ENCODE measurements around the gene MAPK6.

The MAPK6 gene

DNA sequence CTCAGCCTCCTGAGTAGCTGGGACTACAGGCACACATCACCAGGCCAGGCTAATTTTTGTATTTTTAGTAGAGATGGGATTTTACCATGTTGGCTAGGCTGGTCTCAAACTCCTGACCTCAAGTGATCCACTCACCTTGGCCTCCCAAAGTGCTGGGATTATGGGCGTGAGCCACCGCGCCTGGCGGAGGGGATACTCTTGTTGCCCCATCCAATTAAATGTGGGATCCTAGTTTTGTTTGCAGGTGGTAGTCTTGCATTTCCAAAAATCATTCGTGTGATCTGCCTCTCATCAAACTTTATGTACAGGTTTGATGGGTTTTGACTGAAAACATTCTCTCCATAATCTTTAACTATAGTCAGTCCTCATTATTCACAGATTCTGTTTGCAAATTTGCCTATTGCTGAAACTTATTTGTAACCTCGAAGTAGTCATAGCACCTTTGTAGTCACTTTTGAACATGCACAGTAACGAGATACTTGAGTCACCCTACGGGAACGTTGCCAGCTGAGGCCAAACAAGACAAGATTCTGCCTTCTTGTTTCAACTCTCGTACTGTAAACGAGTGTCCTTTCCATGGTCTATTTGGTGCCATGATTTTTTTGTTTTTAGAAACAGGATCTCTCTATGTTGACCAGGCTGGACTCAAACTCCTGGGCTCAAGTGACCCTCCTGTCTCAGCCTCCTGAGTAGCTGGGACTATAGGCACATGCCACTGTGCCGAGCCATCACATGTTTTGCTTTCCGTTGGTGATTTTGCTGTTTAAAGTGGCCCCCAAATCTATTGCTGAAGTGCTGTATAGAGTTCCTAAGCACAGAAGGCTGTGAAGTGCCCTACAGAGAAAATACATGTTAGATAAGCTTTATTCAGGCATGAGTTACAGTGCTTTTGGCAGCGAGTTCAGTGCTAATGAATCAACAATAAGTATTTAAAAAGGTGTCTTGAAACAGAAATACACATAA lies 8.1 kb upstream of the MAPK6 start:
- peak; percentile 71 for DNase-seq

DNA sequence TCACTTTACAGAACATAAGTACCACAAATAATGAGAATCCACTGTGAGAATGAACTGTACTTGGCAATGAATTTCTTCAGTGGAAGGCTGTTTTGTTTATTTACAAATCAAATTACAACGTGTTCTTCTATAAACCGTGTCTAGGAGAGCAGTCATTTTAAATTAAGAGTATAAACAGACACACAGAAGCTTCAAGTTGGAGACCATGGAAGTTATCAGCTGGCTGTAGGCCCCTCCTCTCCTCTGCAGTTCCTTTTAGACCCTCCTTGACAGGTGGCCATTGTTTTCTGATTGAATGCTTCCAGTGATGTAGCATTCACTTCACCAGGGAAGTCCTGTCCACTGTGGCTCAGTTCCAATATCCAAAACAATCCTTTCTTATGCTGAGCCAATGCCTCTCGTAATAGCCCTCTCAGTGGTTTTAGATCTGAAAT lies 7.3 kb upstream of the MAPK6 start:
- peak; percentile 28 for DNase-seq

DNA sequence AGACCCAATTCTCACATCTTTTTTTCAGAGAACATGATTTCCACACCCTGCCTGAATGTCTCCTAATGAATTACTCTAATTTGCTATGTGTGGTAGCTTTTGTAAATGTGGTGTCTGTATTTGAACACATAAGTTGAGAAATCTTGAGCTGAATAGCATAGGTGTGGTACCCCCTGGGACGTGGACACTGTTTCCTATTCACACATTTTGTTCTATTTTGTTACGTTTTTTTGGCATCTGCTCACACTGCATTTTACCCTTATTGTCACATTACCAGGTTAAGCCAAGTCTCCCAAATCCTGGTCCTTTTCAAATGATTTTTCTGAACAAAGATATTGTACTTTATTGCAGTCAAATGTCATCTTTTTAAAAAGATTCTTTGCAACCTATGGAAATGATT lies 6.8 kb upstream of the MAPK6 start:
- DNase-seq, result no peak

DNA sequence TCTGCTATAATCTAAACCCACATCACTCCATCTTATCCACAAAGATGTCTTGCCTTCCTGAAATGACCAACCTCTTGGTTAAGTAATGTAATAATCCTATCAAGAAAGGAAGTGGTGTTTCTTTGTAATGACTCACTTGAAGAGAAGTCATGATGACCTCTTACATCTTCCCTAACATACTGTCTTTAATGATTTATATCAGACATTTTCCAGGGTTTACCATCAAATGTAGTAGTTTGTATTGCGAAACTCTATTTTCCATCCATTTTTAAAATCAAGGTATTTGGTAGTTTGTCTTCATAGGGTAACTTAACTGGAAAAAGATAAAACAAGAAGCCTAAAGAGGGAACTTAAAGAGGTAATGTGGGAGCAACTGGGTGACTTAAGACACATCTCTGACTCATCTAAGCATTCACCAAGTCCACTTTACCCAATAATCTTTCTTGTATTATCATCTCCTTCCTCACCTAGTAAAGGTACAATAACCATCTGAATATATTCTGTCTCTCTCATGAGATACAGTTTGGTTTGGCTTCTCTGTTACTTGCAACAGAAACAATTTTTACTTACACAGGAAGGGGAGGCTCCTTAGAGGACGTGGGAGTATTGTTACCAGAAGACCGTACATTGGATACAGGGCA lies 5.7 kb upstream of the MAPK6 start:
- no peak for DNase-seq

DNA sequence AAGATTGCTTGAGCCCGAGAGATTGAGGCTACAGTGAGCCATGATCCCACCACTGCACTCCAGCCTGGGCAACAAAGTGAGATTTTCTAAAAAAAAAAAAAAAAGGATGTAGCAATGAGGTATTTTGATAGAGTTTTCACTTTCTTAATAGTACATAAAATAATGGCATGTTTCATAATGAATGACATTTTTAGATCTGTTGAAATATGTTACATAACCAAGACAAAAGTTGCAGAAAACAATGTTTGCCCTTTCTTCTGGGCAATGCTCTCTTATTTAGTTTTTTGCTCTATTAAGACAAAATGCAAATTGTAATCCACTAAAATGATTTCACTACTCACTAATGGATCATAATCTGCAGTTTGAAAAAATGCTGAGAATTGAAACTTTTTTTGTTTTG lies 4.4 kb upstream of the MAPK6 start:
- DNase-seq, result no peak

DNA sequence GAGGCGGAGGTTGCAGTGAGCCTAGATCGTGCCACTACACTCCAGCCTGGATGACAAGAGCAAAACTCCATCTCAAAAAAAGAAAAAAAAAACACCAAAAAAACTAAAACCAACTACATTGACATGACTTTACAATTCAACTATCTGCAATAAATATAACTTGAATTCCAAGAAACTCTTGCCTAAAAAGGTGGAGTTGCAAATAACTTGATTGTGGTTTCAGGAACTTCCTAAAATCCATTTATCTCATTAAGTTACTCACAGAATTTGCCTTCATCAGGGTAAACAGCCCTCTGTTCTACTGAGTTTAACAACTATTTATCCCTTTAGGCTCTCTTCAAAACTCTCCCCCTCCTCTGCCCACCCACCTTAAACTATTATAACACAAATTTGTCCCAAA lies 2.7 kb upstream of the MAPK6 start:
- no peak for DNase-seq

DNA sequence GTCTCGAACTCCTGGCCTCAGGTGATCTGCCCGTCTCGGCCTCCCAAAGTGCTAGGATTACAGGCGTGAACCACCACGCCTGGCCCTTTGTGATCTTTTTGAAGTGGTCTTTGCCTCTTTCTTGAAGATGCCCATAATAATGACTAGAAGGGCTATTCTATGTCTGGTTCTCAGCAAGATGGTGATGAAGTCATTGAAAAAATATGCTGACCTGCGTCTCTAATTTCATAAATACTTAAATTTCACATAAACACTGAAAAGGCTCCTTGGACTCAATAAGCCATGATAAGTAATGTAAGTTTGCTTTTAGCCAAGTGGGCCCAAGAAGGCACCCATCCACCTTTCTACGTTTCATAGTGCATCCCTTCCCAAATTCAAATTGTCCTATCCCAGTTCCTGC lies 775 bp upstream of the MAPK6 start:
- no peak for DNase-seq

DNA sequence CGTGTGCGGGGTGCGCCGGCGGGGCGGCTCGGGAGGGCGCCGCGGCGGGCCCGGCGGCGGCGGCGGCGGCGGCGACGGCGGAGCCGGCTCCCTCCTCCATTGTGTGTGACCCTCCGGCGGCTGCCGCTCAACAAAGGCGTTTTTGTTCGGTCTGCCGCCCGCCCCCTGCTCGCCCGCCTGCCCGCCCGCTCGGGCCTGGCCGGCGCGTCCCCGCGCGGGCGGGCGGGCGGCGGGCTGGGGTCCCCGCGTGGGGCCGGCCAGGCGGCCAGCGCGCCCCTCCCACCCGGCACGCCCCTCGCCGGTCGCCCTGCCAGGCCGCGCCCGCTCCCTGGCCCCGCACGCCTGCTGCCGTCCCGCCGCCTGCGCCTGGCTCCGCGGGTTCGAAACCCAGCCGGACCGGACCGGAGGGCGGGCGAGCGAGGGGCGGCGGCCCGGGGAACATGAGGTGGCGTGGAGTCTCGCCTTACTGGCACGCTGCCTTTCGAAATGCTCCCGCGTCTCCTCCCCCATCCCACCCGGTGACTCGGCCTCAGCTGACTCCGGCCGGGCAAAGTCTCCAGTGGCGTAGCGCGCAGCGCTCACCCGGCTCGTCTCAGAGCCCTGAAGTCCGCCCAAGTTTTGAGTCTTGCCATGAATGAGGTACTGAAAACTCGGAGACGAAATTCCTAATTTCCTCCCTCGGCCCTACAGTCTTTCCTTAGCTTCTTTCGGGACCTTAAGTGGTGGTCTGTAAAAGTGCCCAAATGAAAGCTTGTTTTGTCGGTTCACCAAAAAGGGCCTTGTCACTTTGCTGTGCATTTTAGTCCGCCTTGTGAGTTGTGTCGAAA lies 588 bp downstream of the MAPK6 start:
- peak; percentile 83 for DNase-seq

DNA sequence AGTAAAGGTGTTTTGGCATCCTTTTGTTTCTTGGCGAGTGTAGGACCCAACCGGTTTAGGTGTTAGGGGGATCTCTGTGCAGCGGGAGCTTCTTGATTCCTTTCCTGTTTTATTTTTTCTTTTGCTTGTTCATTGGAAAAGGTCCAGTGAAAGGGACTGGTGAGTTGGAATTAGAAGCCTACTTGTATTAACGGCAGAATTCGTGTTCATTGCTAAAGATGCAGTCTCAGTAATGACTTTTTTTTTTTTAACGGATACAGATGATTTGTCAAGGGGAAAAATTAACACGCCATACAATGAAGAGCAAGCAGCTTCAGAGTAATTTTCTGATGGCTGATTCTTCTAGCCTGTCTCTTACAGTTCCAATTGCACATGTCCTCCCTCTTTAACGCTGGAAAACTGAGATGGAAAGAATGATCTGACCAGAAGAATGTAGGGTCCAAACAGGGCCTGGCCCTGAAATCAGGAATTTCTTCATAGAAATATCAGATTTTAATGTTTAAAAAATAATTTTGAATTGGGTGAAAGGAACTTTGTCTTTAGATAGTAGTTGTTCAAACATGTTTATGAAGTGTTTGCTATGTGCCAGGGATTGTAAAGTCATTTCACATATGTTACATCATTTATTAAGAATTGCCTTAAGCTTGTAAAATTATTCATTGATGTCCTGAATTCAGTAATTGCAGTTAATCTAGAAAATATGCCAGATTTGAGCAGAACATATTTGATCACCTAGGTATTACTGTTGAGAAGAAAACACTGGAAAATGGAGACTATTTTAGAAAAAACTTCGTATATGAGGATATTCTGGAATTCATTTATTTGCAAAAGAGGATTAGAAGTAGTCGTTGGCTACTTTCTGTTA lies 1.4 kb downstream of the MAPK6 start:
- DNase-seq, result peak; percentile 47

DNA sequence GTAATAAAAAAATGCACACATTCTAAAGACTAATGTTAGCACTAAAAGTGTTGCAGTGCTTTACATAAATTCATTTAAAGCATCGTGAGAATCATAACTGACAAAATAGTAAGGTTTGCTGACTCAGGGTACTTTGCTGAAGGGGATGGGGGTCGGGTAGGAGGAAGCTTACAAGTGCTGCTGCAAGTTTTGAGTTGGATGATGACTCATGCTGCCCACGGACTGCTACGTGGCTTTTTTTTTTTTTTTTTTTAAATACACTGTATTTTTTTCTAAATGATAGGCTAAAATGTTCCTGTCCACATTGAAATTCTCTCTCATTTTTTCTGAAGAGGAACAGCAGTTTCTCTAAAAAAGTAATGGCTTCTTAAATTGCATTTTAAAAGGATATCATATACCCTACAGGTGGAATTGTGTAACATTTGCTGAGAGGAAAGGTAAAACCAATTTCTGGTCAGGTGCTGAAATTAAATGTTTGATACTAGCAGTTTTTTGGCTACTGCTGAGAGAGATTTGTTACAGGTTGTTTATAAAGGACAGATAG lies 2.2 kb downstream of the MAPK6 start:
- DNase-seq, result peak; percentile 74

DNA sequence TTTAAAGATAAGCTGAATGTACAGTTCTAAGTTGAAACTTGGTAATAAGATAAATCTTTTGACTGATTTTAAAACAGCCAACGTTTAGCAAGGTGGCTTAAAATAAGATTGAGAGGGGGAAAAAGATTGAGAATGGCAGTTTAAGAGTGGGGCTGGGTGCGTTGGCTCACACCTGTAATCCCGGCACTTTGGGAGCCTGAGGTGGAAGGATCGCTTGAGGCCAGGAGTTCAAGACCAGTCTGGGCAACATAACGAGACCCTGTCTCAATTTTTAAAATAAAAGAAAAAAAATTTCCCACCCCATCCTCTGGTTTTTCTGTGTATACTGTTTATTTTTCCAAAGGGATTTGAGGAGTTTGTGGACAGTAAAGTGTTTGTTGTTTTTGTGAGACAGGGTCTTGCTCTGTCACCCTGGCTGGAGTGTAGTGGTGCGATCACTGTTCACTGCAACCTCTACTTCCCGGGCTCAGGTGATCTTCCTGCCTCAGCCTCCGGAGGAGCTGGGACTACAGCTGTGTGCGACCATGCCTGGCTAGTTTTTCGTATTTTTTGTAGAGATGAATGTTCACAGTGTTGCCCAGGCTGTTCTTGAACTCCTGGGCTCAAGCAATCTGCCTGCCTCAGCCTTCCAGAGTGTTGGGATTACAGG lies 3.0 kb downstream of the MAPK6 start:
- no peak for DNase-seq

DNA sequence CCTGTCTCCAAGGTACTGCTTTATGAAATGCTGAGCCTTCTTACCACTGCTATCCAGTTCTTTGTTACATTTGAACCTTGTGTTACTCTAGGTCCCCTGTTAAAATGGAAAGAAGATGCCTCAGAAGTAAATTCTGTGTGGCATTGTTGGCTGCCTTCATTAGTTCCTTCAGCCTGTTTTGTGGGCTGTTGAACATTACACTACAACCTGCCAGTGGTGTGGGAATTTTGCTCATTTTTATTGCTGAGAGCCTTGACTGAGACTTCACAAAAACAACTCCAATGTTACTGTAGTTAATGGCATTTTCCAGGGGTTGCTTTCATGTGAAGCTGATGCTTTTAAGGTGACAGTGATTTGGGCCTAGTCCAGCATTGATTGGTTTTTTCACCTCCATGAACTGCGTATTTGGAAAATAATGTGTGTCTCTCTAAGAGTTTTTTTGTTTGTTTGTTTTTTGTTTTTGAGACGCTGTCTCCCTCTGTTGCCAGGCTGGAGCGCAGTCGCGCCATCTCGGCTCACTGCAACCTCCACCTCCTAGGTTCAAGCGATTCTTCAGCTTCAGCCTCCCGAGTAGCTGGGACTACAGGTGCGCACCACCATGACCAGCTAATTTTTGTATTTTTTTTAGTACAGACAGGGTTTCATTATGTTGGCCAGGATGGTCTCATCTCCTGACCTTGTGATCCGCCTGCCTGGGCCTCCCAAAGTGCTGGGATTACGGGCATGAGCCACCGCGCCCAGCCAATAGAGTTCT lies 4.3 kb downstream of the MAPK6 start:
- DNase-seq, result no peak

DNA sequence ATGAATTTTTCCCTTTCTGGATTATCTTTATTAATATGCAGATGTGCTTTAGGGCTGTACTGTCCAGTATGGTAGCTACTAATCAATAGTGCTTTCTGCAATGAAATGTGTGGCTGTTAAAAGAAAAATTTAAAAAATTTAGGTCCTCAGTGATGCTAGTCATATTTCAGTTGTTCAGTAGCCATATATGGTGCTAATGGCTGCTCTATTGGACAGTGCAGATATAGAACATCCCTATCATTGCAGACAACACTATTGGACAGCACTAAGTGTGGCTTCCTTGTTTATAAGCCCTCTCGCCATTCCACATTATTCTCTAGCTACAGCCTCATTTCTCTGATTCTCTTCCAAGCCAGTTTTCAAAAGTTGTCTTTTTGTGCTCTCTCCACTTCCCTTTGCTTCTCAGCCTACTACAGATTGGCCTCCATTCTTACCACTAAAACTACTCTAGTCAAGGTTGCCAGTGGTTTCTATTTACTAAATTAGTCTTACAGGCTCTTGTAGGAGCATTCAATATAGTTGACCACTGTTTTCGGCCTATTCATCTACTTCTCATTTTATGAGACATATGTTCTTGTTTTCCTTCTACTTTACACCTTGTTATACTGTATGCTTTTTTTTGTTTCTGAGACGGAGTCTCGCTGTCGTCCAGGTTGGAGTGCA lies 9.5 kb downstream of the MAPK6 start:
- no peak for DNase-seq

DNA sequence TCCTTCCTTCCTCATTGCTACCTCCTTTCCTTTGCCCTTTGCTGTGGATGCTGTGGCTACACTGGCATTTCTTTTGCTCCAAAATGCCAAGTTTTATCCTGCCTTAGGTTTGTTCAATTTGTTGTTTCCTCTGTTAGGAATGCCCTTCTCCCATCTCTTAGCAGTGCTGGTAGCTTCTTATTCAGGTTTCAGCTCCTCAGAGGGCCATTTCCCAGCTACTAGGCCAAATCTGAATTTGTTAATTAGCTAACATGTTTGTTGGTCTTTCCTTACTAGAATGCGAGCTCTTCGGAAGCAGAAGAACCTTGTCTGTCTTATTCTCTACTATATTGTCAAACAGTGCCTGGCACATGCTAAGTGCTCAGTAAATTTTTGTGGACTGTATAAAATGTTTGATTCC lies 11.0 kb downstream of the MAPK6 start:
- DNase-seq, result no peak

DNA sequence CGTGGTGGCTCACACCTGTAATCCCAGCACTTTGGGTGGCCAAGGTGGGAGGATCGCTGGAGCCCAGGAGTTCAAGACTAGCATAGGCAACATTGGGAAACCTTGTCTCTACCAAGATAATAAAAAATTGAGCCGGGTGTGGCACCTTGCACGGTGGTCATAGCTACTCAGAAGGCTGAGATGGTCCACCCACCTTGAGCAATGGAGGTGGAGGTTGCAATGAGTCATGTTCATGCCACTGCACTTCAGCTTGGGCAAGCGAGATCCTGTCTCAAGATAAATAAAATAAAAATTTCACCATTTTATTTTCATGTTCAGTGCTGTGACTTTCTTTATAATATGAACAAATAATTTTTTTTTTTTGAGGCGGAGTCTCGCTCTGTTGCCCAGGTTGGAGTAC lies 12.5 kb downstream of the MAPK6 start:
- DNase-seq, result no peak

DNA sequence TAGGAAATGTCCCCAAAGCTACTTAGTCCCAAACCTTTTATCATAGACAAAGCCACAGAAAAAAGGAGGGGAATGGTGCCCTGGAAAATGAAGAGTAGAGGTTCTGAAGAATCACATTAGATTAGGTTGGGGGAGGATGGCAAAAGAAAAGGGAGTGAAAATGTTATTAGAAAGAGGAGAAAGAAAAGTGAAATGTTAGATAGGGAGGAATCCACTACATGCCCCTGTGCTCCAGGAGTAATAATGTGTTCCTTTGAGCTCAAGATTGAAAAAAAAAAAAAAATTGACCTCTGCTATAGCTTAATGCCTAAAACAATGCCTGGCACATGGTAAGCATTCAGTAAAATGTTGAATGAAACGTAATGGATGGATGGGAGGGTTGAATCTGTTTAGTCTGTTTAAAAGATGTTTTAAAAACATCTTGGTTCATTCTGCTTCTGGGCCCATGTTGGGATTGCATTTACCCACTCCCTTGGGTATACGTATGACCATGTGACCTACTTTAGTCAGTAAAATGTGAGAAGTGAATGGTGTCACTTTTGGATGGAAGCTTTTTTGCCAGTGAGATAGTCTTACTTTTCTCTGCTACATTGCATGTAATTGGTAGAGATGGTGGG lies 19.0 kb downstream of the MAPK6 start:
- no peak for DNase-seq

DNA sequence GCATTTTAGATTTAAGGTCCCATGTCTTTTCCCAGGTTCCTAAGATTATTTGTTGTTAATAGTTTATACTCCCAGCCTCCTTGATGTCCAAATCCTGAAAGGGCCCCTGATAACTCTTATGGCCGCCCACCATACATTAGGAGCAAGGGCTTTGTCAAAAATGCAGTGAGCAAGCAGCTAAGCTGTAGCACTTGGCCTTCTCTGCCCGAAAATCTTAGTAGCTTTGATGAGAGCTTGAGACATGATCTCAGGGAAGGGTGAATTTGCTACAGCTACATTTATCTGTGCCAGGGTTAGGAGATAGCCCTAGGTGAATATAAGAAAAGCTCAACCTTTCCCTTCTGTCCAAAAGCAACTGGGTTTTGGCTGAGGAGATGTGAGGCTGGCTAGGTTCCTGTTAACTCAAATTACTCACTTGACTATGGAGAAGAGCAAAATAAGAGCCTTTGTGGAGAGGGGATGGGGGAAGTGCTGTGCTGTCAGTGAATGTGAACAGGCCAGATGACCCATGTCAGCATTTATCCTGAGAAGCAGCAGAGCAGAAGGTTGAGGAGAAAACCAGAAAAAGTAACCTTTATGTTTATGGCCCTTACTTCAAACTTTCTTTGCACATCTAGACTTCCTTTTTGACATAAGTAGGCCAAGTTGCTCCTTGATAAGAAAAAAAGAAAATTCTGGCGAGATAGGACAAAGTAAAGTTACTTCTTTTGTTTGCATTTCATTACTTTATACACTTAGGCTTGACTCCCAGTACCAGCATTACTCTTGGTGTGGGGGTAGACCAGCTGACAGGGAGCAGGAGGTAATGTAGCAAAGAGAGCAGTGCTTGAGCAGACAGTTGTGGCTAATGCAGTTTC lies 21.1 kb downstream of the MAPK6 start:
- DNase-seq, result peak; percentile 16

DNA sequence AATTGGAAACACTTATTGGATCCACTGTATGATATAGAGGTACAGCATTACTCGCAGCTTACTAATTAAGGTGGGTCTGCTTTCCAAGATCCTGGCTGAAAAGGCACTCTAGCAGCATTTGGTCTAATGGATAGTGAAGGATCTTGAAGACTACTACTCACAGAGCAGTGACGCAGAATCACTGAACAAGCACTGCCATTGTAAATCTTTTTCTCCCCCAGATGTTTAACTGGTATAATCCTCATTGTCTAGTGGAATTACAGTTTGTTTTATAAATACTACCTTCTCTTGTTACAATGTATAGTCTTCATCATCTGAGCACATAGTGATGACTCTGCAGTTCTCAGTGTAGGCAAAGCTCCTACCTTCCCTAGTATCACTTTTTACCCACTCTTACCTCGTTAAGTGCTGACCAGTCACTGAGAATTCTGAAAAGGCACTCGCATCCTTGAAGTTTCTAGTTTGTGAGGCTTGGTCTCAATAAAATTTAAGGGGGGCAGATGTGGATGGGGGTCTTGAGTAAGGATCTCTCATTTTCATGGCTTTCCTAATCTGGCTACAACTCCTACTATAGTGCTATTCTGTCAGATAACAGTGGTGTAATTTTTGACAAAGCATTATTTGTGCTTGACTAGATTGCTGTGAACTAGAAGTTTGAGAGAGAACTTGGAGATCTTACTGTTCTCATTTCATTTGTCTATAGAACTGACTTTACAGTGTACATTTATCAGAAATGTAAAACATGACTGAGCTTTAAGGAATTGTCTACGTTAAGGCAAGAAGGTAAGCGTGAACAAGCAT lies 23.2 kb downstream of the MAPK6 start:
- no peak for DNase-seq
